NCI-H1694 treated with DMSO at 0.1 percent for 48 hours (cell line): ENCODE data around the gene RALGAPB.
"Not testable (repeated sequence)": the region's sequence is repeated elsewhere in the genome, so short reads cannot be mapped to it uniquely, and the experiment has no call there.

ENCODE experiments used
- DNase-seq: peaks from one replicate; lab custom pipeline; 2025; lab: John Stamatoyannopoulos, UW

Gene RALGAPB

GRCh38 chr20:38497246-38497935 is 24.7 kb downstream of the RALGAPB start:
- DNase-seq: no peak

DNA sequence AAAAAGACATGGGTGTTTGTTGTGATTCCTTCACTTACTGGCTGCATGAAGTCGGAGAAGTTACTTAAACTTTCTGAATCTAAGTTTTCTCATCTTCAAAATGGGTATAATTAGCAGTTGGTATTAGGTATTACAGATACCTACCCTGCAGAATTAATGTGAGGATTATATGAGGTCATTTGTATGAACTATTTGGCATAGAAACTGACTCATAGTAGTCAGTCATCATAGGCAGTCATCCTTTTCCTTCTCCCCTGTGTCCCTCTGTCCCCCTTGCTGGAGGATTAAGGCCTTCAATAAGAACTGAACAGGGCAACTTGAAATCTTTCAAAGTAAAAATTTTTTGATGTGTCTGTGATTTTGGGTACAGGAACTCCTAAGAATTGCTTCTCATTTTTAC is 26.3 kb downstream of the RALGAPB start:
- no peak for DNase-seq

DNA sequence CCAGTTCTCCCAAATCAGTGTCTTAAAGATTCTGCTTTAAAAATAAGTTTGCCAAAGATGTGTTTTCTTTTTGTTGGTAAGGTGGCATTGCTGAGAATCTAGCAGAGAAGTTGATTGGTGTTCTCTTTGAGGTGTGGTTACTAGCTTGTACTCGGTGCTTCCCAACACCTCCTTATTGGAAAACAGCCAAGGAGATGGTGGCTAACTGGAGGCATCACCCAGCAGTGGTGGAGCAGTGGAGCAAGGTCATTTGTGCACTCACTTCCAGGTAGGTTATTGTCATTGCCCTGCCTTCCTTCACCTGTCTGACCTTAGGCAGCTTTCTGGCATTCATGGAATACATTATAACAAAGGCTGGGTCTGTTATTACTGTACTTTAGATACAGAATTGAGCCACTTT is 26.7 kb downstream of the RALGAPB start:
- no peak for DNase-seq

DNA sequence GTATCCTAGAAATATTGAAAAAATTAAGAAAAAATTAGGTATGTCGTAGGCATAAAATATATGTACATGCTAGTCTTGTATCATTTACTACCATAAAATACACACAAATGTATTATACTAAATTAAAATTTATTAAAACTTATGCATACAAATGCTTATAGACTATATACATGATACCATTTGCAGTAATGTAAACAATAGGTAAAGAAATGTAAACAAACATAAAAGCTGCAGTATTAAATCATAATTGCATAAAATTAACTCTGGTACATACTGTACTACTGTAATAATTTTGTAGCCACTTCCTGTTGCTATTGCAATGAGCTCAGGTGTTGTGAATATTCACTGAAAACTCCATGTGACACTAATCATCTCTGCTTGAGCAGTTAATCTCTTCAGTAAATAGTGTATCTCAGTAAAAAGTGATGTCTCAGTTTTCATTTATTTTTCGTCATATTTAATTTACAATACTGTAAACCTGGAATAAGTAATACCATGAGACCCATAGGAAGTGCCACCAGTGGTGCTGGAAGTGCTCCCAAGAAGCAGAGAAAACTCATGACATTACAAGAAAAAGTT is 29.3 kb downstream of the RALGAPB start:
- DNase-seq: no peak

DNA sequence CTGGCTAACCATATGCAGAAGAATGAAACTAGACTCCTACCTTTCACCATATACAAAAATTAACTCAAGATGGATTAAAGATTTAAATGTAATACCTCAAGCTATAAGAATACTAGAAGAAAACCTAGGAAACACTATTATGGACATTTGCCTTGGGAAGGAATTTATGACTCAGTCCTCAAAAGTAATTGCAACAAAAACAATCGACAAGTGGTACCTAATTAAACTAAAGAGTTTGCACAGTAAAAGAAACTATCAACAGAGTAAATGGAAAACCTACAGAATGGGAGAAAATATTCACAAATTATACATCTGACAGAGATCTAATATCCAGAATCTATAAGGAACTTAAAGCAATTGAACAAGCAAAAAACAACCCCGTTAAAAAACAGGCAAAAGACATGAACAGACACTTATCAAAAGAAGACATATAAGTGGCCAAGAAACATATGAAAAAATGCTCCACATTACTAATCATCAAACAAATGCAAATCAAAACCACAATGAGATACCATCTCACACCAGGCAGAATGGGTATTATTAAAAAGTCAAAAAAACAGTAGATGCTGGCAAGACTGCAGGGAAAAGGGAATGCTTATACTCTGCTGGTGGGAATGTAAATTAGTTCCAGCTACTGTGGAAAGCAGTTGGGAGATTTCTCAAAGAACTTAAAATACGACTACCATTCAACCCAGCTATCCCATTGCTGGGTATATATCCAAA is 31.9 kb downstream of the RALGAPB start:
- no peak for DNase-seq

DNA sequence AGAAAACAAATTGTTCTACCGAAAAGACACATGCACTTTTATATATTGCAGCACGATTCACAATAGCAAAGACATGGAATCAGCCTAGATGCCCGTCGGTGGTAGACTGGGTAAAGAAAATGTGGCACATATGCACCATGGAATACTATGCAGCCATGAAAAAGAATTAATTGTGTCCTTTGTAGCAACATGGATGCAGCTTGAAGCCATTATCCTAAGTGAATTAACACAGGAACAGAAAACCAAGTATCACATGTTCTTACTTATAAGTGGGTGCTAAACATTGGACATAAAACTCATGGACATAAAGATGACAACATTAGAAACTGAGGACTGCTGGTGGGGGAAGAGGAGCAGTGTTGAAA is 32.4 kb downstream of the RALGAPB start:
- no peak for DNase-seq

DNA sequence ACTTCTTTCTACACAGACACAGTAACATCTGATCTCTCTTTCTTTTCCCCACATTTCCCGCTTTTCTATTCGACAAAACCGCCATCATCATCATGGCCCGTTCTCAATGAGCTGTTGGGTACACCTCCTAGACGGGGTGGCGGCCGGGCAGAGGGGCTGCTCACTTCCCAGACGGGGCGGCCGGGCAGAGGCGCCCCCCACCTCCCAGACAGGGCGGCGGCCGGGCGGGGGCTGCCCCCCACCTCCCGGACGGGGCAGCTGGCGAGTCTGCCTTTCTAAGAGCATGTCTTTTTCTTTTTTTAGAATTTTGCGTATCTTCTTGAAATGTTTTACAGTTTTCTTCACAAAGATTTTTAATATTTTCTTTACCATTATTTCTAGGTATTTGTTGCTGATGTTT is 39.1 kb downstream of the RALGAPB start:
- not testable (repeated sequence) for DNase-seq

DNA sequence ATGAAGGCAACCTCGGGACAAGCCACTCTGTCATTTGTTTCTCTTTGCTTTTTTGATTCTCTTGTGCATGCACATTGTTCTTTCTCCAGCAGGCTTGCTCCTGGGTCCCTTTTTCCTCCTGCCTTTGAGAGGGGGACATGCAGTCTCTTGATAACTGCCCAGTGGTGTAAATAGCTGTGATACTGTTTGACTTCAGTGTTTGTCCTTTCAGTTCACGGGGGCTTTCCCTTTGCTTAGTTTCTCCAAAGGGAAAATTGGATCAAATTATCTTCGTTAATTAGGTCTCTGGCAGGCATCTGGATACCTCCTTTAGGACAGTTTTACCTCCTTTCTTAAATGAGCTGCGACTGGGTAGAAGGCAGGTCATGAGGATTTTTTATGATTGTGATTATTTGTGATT is 41.5 kb downstream of the RALGAPB start:
- no peak for DNase-seq

DNA sequence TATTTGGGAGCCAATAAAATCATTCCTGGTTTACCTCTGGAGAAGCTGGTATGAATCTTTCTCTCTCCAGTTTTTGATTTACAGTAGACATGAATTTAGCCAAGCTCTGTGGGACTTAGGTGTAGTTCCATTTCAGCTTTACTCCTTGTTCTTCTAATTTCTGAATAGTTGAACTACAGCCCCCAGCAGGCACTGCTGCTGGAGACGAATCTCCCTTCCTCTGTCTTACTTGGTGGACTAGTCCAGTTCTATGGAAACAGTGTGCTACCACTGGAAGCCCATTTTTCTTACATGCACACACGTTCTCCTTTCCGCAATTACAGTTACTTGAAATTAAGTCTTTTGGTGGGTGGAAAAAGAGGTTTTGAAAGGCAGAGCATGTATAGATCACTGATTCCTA is 42.3 kb downstream of the RALGAPB start:
- no peak for DNase-seq

- DNase-seq: no peak
Observed at GRCh38 chr20:38515631-38516030, 43.0 kb downstream of the RALGAPB start.

DNA sequence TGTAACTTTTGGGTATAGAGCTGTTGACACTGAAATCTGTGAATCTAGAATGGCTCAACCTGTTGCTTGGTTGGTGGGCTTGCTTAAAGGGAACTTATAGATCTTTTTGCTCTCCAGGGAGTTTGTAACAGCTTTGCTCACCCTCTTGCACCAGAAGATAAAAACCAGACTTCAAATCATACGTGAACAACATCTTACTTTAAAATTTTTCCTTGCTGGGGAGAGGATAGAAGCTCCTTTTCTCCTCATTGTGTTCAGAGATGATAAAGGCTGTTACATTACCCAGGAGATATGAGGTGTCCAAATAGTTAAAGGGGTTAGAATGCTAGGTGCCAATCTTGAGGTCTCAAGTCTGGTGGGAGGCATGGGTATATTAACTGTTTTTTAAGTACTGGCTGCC is 46.8 kb downstream of the RALGAPB start:
- no peak for DNase-seq

DNA sequence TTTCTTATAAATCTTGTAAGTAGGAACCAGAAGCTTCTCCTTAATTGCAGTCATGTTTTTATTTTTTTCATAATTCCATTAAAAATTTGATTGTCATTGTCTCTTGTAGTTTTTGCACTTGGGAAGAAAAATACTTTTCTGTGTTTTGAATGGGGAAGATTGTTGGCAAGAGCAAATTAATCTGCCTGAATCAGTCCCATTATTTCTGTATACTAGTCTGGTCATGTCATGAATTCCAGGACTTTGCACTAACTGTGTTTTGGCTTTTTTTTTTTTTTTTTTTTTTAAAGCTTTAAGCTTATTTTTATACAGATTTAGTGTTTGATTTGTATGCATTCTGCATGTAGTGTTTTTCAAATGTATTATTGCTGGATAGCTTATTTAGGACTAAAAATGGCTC is 47.6 kb downstream of the RALGAPB start:
- DNase-seq: no peak

DNA sequence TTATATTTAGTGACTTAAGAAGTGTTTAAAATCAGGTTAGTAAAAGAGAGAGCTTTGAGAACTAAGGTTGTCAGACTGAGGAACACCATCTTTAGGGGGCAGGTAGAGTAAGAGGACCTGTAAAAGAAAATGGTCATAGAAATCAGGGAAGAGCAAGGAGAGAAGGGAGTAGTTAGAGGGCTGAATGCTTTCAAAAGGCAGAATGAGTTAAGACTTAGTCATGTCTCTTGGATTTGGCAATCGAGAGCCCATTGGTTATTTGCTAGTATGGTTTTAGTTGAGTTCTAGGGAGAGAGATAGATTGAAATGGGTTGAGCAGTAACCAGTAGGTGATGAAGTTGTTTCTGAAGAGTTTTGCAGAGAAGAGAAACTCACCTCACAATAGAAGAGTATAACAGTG is 51.1 kb downstream of the RALGAPB start:
- DNase-seq: no peak

- no peak for DNase-seq
Observed at GRCh38 chr20:38528167-38528566, 55.5 kb downstream of the RALGAPB start.

DNA sequence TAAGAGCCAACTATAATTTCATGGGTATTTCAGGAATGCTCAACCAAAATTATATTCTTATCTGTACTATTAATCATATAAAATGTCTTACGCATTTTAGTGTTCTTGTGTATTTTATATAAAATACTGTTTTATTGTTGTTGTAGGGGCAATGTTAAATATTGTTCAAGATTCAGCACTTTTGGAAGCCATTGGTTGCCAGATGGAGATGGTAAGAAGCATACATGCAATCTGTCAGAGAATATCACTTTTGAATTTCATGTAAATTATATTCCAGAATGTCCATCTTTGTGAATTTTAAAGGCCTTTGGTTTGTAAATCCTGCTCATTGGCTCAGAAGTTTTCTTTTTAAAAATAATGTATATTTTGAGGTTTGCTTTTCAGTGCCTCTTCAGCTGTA is 58.4 kb downstream of the RALGAPB start:
- DNase-seq: no peak

DNA sequence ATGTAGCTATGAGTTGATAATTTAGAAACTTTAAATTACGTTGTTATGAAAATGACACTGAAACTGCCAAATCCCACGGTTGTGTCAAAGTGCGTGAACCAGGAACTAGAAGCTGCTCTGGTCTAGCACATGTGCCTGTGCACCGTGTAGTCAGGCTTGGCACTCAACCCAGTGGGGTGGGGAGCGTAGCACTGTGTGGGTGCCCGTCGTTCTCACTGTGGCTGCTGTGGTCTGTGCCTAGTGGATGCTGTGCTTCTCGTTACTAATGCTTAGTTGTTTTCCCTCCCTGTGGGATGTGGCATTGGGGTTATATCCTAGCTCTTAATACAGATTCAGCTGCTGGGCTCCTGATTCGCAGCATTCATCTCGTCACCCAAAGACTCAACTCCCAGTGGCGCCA is 62.1 kb downstream of the RALGAPB start:
- no peak for DNase-seq

DNA sequence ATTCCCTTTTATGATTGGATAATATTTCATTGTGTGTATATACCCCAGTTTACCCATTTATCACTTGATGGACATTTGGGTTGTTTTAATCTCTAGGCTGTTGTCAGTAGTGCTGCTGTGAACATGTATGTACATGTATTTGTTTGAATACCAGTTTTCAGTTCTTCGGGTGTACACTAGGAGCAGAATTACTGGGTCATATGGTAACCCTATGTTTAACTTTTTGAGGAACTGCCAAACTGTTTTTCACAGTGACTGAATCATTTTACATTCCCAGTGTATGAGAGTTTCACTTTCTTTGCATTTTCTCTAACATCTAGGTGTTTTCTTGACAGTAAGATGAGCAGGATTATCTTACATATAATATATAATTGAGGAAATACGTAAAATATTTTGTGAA is 63.7 kb downstream of the RALGAPB start:
- DNase-seq: no peak

DNA sequence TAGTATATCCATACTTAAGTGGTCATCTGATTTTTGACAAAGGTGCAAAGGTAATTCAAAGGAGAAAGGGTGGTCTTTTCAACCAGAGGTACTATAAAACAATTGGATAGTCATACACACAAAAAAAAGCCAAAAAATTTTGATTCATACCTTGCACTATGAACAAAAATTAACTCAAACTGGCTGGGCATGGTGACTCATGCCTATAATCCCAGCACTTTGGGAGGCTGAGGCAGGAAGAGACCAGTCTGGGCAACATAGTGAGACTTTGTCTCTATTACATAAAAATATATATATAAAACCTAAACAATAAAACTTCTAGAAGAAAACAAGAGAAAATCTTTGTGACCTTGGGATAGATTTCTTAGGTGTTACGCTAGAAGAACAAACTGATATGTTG is 64.5 kb downstream of the RALGAPB start:
- no peak for DNase-seq

DNA sequence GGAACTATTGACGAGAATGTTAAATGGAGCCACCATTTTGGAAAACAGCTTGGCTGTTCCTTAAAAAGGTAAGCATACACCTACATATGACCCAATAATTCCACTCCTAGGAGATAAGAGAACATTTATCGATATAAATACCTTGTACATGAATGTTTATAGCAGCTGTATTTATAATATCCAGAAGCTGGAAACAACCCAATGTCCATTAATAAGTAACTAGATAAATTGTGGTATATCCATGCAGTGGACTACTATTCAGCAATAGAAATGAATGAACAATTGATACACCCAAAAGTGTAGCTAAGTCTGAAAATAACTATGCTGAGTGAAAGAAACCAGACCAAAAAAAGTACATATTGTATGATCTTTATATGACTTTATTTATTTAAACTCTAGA is 66.1 kb downstream of the RALGAPB start:
- DNase-seq: no peak

DNA sequence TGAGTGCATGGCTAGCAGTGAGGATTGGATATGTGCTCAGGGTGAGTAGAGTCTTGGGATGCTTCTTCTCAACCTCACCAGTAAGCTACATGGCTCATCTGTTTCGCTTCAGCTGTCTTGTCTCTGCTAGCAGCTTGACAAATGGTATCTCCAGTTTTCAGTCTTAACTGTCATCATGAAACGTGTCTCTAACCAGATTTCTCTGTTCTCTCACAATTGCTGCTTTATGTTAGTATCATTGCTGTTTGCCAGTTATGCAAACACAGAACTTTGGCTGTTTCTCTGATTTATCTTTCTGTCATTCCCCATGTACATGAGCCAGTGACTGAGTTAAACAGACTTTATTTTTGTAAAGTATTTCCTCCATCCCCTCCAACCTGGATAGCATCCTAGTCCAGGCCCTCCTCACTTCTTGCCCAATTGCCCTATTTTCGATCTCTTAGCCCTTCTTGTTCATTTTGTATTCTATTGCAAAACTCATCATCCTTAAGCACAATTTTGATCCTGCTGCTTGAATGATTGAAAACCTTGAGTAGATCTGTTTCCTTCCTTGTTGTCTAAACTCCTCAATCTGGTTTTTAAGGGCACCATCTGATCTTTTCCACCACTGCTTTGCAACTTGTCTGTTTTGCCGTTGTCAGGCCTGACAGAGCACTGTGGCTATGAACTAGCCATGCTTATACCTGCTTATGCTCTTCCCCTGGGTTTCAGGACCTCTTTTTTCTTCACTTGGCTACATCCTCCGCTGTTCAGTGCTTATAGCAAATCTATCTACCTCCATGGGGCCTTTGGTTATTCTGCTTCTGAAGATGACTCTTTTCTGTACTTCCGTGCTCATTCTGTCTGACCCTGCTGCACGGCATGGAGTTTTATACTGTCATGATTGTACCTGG is 70.6 kb downstream of the RALGAPB start:
- DNase-seq: no peak

DNA sequence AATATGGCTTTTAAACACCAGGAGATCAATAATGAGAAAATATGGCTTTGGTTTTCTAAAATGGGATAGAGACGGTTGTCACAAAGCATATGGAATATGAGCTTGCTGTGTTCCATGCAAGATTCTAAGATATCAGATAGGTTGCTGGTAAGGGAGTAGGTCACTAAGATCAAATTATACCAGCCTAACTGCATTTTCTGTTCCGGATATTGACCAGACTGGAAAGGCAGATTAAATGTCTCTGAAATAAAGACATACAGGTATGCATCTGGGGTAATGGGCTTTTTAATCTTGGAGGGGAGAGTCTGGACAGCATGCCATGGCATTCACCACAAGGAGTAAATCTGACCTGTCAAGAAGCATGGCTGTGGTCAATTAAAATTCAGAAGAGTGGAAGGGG is 73.1 kb downstream of the RALGAPB start:
- DNase-seq: no peak

DNA sequence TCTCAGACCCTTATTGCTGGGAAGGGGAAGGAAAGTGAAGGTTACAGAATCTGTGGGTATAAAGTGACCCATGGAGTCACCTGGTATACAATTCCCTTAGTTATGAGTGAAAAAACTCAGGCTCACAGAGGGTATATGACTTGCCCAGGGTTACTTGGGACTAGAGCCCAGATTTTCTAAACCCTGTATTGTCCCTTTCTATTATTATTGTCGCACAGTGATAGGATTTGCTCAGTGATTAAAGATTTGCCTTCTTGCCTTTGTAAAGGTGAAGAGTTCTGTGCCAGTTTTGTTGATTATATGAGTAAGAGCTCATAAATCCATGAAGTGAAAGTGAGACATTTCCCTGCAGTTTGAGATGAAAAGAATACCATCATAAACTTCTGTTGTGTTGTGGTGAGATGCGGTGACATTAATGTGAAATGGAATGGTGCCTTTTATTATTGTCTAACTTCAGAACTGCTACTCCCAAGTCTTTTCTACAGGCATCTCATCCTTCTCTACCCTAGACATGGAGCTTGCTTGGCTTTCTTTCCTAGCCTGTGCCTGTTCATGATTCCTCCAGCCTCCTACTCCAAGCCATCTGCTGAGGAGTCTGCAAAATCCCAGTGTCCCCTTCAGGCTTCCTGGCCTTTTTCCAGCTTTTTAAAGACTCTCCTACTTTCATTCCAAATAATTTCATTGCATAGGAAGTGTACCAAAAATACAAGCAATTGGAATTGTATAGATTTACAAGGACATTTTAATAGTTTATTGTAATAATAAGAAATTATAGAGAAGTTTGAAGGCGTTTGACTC is 74.8 kb downstream of the RALGAPB start:
- DNase-seq: no peak
